HepG2 (cell line): Measurements from ENCODE around the gene LIPC. TPM values are rescaled to one million over a fixed set of nuclear protein-coding genes. Genes with fewer than 3 reads are reported as not detected.

Source experiments
- ATAC-seq: fragments of 200-7000 bp; cut with Tn5 transposase; 3 replicates; pipeline ENCODE4 v1.9.1; 2020; ENCODE audit warnings: mild to moderate bottlenecking, moderate library complexity
- BruUV-seq: library from RNA; stranded (reverse); fragments of 400-500 nt; replicated peaks from 2 replicates; lab custom pipeline; 2021; lab: Mats Ljungman, UMichigan
- CTCF ChIA-PET: fragments of 300-600 bp; formaldehyde crosslinking; extraction: SDS; loops from one replicate; lab custom pipeline; 2021; ENCODE audit warnings: low total read pairs, inconsistent platforms, low intra/inter-chr PET ratio; lab: Yijun Ruan, JAX
- POLR2A ChIA-PET: fragments of 350-600 bp; sonication (Branson Sonifier 250); formaldehyde crosslinking; loops from one replicate; lab custom pipeline; 2020; ENCODE audit warnings: antibody characterized with exemption, inconsistent platforms; lab: Yijun Ruan, JAX
- DNase-seq: peaks from one replicate; pipeline ENCODE4 v3.0.0-alpha.2; 2015; ENCODE audit warnings: low spot score
- FAIRE-seq: peaks from 3 replicates; lab custom pipeline; 2011; peaks lifted over from hg19 to GRCh38; lab: Jason Lieb, UNC
- H2AFZ ChIP-seq: one replicate; pipeline ENCODE4 v1.6.1; 2011; ENCODE audit warnings: low read length, inconsistent platforms
- H3K27ac ChIP-seq: fragments of 300-600 bp; 3 replicates; pipeline ENCODE4 v1.8.0; 2011; ENCODE audit warnings: mixed run types, mild to moderate bottlenecking, mixed read lengths, low read length, inconsistent platforms; ENCODE audit not compliant: insufficient read depth; ENCODE audit errors: extremely low read length
- H3K27me3 ChIP-seq, 2 experiments: fragments of 200-600 bp in 1 of 2; 2 replicates in 1 of 2; 3 replicates in 1 of 2; pipeline versions ENCODE4 v1.6.0 to v1.8.0; 2011; ENCODE audit warnings: low read length in 2 of 2, mild to moderate bottlenecking in 2 of 2, moderate library complexity in 2 of 2, inconsistent platforms in 1 of 2; ENCODE audit not compliant: insufficient read depth in 2 of 2, control insufficient read depth in 1 of 2
- H3K36me3 ChIP-seq, 2 experiments: fragments of 200-600 bp in 1 of 2; replicated peaks in 1 of 2; 2 replicates in 1 of 2; 3 replicates in 1 of 2; pipeline versions ENCODE4 v1.5.1 to v1.8.0; 2011; ENCODE audit warnings: low read length in 2 of 2, inconsistent platforms in 1 of 2; ENCODE audit not compliant: insufficient read depth in 2 of 2, control insufficient read depth in 1 of 2
- H3K4me1 ChIP-seq: 2 replicates; pipeline ENCODE4 v1.5.1; 2012; ENCODE audit warnings: low read length, inconsistent platforms; ENCODE audit not compliant: insufficient read depth
- H3K4me2 ChIP-seq: 2 replicates; pipeline ENCODE4 v1.6.0; 2011; ENCODE audit warnings: low read depth, low read length, inconsistent platforms
- H3K4me3 ChIP-seq, 3 experiments: fragments of 200-600 bp in 1 of 3; sonication (generic), shearing (Covaris generic) in 1 of 3; replicated peaks in 1 of 3; 2 replicates each; pipeline ENCODE4 v1.5.1; 2011 to 2016; ENCODE audit warnings: low read length in 3 of 3, inconsistent platforms in 2 of 3, low read depth in 2 of 3, mild to moderate bottlenecking in 2 of 3, control low read depth in 1 of 3, mixed read lengths in 1 of 3; ENCODE audit not compliant: insufficient read depth in 1 of 3
- H3K79me2 ChIP-seq: one replicate; pipeline ENCODE4 v1.6.1; 2011; ENCODE audit warnings: low read length, inconsistent platforms; ENCODE audit not compliant: insufficient read depth
- H3K9ac ChIP-seq: 2 replicates; pipeline ENCODE4 v1.6.0; 2011; ENCODE audit warnings: mild to moderate bottlenecking, low read depth, low read length, inconsistent platforms; ENCODE audit not compliant: insufficient read depth
- H3K9me3 ChIP-seq: 2 replicates; pipeline ENCODE4 v1.5.1; 2012; ENCODE audit warnings: mild to moderate bottlenecking, low read length
- H4K20me1 ChIP-seq: 2 replicates; pipeline ENCODE4 v1.6.0; 2011; ENCODE audit warnings: inconsistent platforms, mild to moderate bottlenecking, low read length, moderate library complexity; ENCODE audit not compliant: insufficient read depth
- ATF6 ChIP-seq: sonication (generic); formaldehyde crosslinking; conservative IDR thresholded peaks from 2 replicates; pipeline ENCODE4 v1.4.0; 2020; ENCODE audit warnings: missing genetic modification reagents
- CSRNP2 ChIP-seq: sonication (generic); formaldehyde crosslinking; conservative IDR thresholded peaks from 2 replicates; pipeline ENCODE4 v1.8.0; 2022; ENCODE audit warnings: low read depth, missing genetic modification reagents
- ERF ChIP-seq: IDR thresholded peaks from 2 replicates; pipeline ENCODE4 v1.6.1; 2018; ENCODE audit warnings: missing biosample characterization, missing genetic modification reagents
- HNF1B ChIP-seq: sonication (generic); formaldehyde crosslinking; IDR thresholded peaks from 2 replicates; pipeline ENCODE4 v1.5.1; 2020; ENCODE audit warnings: mild to moderate bottlenecking, moderate library complexity, missing genetic modification reagents
- HOXA7 ChIP-seq: sonication (generic); formaldehyde crosslinking; IDR thresholded peaks from 2 replicates; pipeline ENCODE4 v1.8.1; 2022; ENCODE audit warnings: mild to moderate bottlenecking, missing genetic modification reagents, moderate library complexity
- KAT8 ChIP-seq: IDR thresholded peaks from 2 replicates; pipeline ENCODE4 v1.6.1; 2016; ENCODE audit warnings: missing genetic modification reagents, missing compliant biosample characterization
- RARG ChIP-seq: sonication (generic); formaldehyde crosslinking; IDR thresholded peaks from 2 replicates; pipeline ENCODE4 v1.4.0; 2020; ENCODE audit warnings: low read depth, mild to moderate bottlenecking, missing genetic modification reagents
- REPIN1 ChIP-seq: sonication (generic); formaldehyde crosslinking; IDR thresholded peaks from 2 replicates; pipeline ENCODE4 v1.8.0; 2022; ENCODE audit warnings: missing genetic modification reagents, low read depth, mild to moderate bottlenecking, borderline replicate concordance
- SIX4 ChIP-seq: sonication (generic); formaldehyde crosslinking; IDR thresholded peaks from 2 replicates; pipeline ENCODE4 v1.4.0; 2020; ENCODE audit warnings: missing genetic modification reagents
- SMARCC2 ChIP-seq: fragments of 450-650 bp; IDR thresholded peaks from 2 replicates; pipeline ENCODE4 v1.6.1; 2017; ENCODE audit warnings: antibody characterized with exemption, mild to moderate bottlenecking
- ZNF446 ChIP-seq: sonication (generic); formaldehyde crosslinking; IDR thresholded peaks from 2 replicates; pipeline ENCODE4 v1.5.0; 2020; ENCODE audit warnings: mild to moderate bottlenecking, missing genetic modification reagents
- ZNF619 ChIP-seq: sonication (generic); formaldehyde crosslinking; IDR thresholded peaks from 2 replicates; pipeline ENCODE4 v1.4.0; 2020; ENCODE audit warnings: mild to moderate bottlenecking, missing genetic modification reagents
- ZNF646 ChIP-seq: sonication (generic); formaldehyde crosslinking; IDR thresholded peaks from 2 replicates; pipeline ENCODE4 v1.9.0; 2021; ENCODE audit warnings: mild to moderate bottlenecking, missing genetic modification reagents
- ZNF775 ChIP-seq: sonication (generic); formaldehyde crosslinking; IDR thresholded peaks from 2 replicates; pipeline ENCODE4 v1.4.0; 2020; ENCODE audit warnings: missing genetic modification reagents, mild to moderate bottlenecking, moderate library complexity, borderline replicate concordance
- WGBS: methylation state at CpG from one replicate; pipeline ENCODE4 v1.1.6; 2017; ENCODE audit warnings: low lambda C conversion rate; 5-methylcytosine and 5-hydroxymethylcytosine counted together
- in situ Hi-C: cut with HindIII; loops from 2 replicates; pipeline ENCODE4 v1.10.0; 2017; ENCODE audit warnings: low pct_unique_long_range_greater_than_20kb; ENCODE audit not compliant: extremely low pct_ligation_motif_present
- intact Hi-C: fragments of 100-400 bp; cut with micrococcal nuclease; formaldehyde crosslinking; loops from one replicate; pipeline ENCODE4 v1.10.0; 2022; ENCODE audit not compliant: unreplicated experiment
- polyA plus RNA-seq, 8 experiments: library from polyadenylated mRNA; depleted of rRNA in 3 of 8; stranded (reverse) in 7 of 8; unstranded in 1 of 8; fragments of >200 nt; fragmentation: Illumina TruSeq in 4 of 8; extraction: Trizol in 4 of 8; gene quantifications; 2 replicates each; pipeline versions ENCODE4 v1.2.1 to v1.2.3, GENCODE V29; 2011 to 2016; ENCODE audit warnings: low read depth in 4 of 8, missing spikeins in 1 of 8, mixed read lengths in 1 of 8; ENCODE audit not compliant: insufficient read depth in 1 of 8
- total RNA-seq, 5 experiments: library from RNA; depleted of rRNA; stranded (reverse); fragments of >200 nt; fragmentation: Illumina TruSeq; extraction: Trizol; gene quantifications; 2 replicates each; pipeline ENCODE4 v1.2.3, GENCODE V29; 2016; ENCODE audit warnings: low read depth in 1 of 5

Gene LIPC
- total and polyA plus RNA-seq, 2 of the 13 experiments (the other 11 are each of a cell fraction or from before 2014, with no cell fraction given), result 26.0 to 38.0 TPM

- no peaks in the 10 kb centered on the region for H3K79me2 ChIP-seq
- H3K4me3 ChIP-seq, result no peak overlapping the region
- ChIA-PET POLR2A (no interaction called here), CTCF (no interaction called here)
- H4K20me1 ChIP-seq, result no peaks in the 10 kb centered on the region
- no peak for ATAC-seq
- no peak overlapping the region for H3K27ac ChIP-seq
- 0 out of 2 replicates have a peak, but pooled peaks cover 8% of the 10 kb centered on the region for H3K4me1 ChIP-seq
- H3K9me3 ChIP-seq, result no peaks in the 10 kb centered on the region
- in situ Hi-C loops, result no loop called here
- H3K9ac ChIP-seq, result no peak overlapping the region
- DNase-seq, result no peak
- no peaks in the 10 kb centered on the region for H3K27me3 ChIP-seq
- BruUV-seq, result no TSS peak
- H3K4me2 ChIP-seq, result no peak overlapping the region
- no peak for FAIRE-seq
- no peaks in the 10 kb centered on the region for H3K36me3 ChIP-seq
- WGBS, result 13% methylated on average over 2 of the region's 2 CpGs
- no peak overlapping the region for H2AFZ ChIP-seq
- intact Hi-C loops, result no loop called here
- no peak for TF ChIP-seq SIX4 (CRISPR knock-in tag)
- no peak for TF ChIP-seq ZNF446 (CRISPR knock-in tag)
- TF ChIP-seq ZNF775 (CRISPR knock-in tag), result no peak
- TF ChIP-seq ZNF646, result no peak
- no peak for TF ChIP-seq RARG (CRISPR knock-in tag)
- TF ChIP-seq HOXA7 (CRISPR knock-in tag), result no peak
- no peak for TF ChIP-seq ZNF619
- TF ChIP-seq HNF1B (CRISPR knock-in tag), result no peak
- TF ChIP-seq SMARCC2, result no peak
- TF ChIP-seq CSRNP2 (CRISPR knock-in tag), result no peak
- no peak for TF ChIP-seq ERF (CRISPR knock-in tag)
- no peak for TF ChIP-seq ATF6 (CRISPR knock-in tag)
- no peak for TF ChIP-seq REPIN1 (CRISPR knock-in tag)
- TF ChIP-seq KAT8, result no peak
Observed at GRCh38 chr15:58404722-58405121, 27.1 kb upstream of the LIPC start.
